Keratinocyte (primary cell): ENCODE measurements around the gene RRAD. TPM values are rescaled to one million over a fixed set of nuclear protein-coding genes. Genes with fewer than 3 reads are reported as not detected.

Source experiments
- DNase-seq: peaks from one replicate; pipeline ENCODE4 v3.0.0-alpha.2; 2011; ENCODE audit warnings: low read depth, missing footprints, low spot score
- FAIRE-seq: peaks from 2 replicates; lab custom pipeline; 2011; peaks lifted over from hg19 to GRCh38; lab: Jason Lieb, UNC
- H2AFZ ChIP-seq: 2 replicates; pipeline ENCODE4 v1.6.0; 2012; ENCODE audit warnings: low read length, control low read depth, inconsistent platforms; ENCODE audit not compliant: control insufficient read depth
- H3K27ac ChIP-seq: 2 replicates; pipeline ENCODE4 v1.5.1; 2011; ENCODE audit warnings: low read length; ENCODE audit not compliant: control insufficient read depth, insufficient read depth
- H3K27me3 ChIP-seq: 3 replicates; pipeline ENCODE4 v1.6.0; 2011; ENCODE audit warnings: low read length; ENCODE audit not compliant: control insufficient read depth, insufficient read depth; ENCODE audit errors: extremely low read depth
- H3K36me3 ChIP-seq, 2 experiments: 2 replicates in 1 of 2; 3 replicates in 1 of 2; pipeline ENCODE4 v1.5.1; 2011; ENCODE audit warnings: low read length in 2 of 2, mild to moderate bottlenecking in 1 of 2; ENCODE audit not compliant: control insufficient read depth in 2 of 2, insufficient read depth in 2 of 2; ENCODE audit errors: extremely low read depth in 1 of 2
- H3K4me1 ChIP-seq: 3 replicates; pipeline ENCODE4 v1.5.1; 2011; ENCODE audit warnings: low read length; ENCODE audit not compliant: control insufficient read depth, insufficient read depth; ENCODE audit errors: extremely low read depth
- H3K4me2 ChIP-seq: 3 replicates; pipeline ENCODE4 v1.6.0; 2011; ENCODE audit warnings: low read depth, low read length; ENCODE audit not compliant: control insufficient read depth, insufficient read depth; ENCODE audit errors: extremely low read depth
- H3K4me3 ChIP-seq, 3 experiments: fragments of 200-600 bp in 1 of 3; sonication (generic) in 1 of 3; 2 replicates in 2 of 3; 3 replicates in 1 of 3; pipeline ENCODE4 v1.5.1; 2011 to 2016; ENCODE audit warnings: low read length in 3 of 3, mild to moderate bottlenecking in 3 of 3, control low read depth in 2 of 3, inconsistent platforms in 1 of 3, low read depth in 1 of 3, mixed read lengths in 1 of 3, mixed run types in 1 of 3, moderate library complexity in 1 of 3; ENCODE audit not compliant: control insufficient read depth in 2 of 3, insufficient read depth in 2 of 3; ENCODE audit errors: extremely low read depth in 1 of 3
- H3K79me2 ChIP-seq: 2 replicates; pipeline ENCODE4 v1.6.0; 2012; ENCODE audit warnings: low read length; ENCODE audit not compliant: control insufficient read depth, insufficient read depth
- H3K9ac ChIP-seq: 3 replicates; pipeline ENCODE4 v1.6.0; 2011; ENCODE audit warnings: low read length; ENCODE audit not compliant: control insufficient read depth, insufficient read depth; ENCODE audit errors: extremely low read depth
- H3K9me1 ChIP-seq: 3 replicates; pipeline ENCODE4 v1.6.0; 2011; ENCODE audit warnings: low read length; ENCODE audit not compliant: control insufficient read depth, insufficient read depth; ENCODE audit errors: extremely low read depth
- H3K9me3 ChIP-seq: 2 replicates; pipeline ENCODE4 v1.5.1; 2012; ENCODE audit warnings: low read depth, low read length; ENCODE audit not compliant: control insufficient read depth
- H4K20me1 ChIP-seq: 3 replicates; pipeline ENCODE4 v1.6.0; 2011; ENCODE audit warnings: low read length; ENCODE audit not compliant: control insufficient read depth, insufficient read depth; ENCODE audit errors: extremely low read depth
- EZH2 ChIP-seq: IDR thresholded peaks from one replicate; pipeline ENCODE4 v1.6.1; 2012; ENCODE audit warnings: inconsistent platforms, mild to moderate bottlenecking, low read length, moderate library complexity
- dilution Hi-C: fragments of 300-500 bp; cut with MboI; formaldehyde crosslinking; loops from one replicate; pipeline ENCODE4 v1.7.0; 2020; ENCODE audit warnings: low sequenced_read_pairs; ENCODE audit not compliant: extremely low pct_ligation_motif_present
- polyA plus RNA-seq, 5 experiments: library from polyadenylated mRNA; depleted of rRNA in 3 of 5; stranded (reverse) in 3 of 5; stranded (forward) in 1 of 5; unstranded in 1 of 5; fragments of >200 nt; gene quantifications; 1 replicate in 1 of 5; 2 replicates in 3 of 5; 3 replicates in 1 of 5; pipeline versions ENCODE4 v1.2.1 to v1.2.3, GENCODE V29; 2011 to 2012; ENCODE audit warnings: missing spikeins in 2 of 5, low read depth in 1 of 5, low replicate concordance in 1 of 5
- TF ChIP-seq, protein P1 (sequence below), 3 experiments: IDR thresholded peaks in 1 of 3; conservative IDR thresholded peaks in 1 of 3; optimal IDR thresholded peaks in 1 of 3; 2 replicates in 2 of 3; 3 replicates in 1 of 3; pipeline versions ENCODE3 to v1.5.1; 2011; ENCODE audit warnings: low read length in 3 of 3, mild to moderate bottlenecking in 3 of 3, moderate library complexity in 2 of 3, control low read depth in 1 of 3, inconsistent platforms in 1 of 3; ENCODE audit not compliant: insufficient read depth in 2 of 3; ENCODE audit errors: extremely low read depth in 1 of 3

Gene RRAD
- polyA plus RNA-seq, 1 donor (not counting 4 experiments of a cell fraction or from before 2014, with no cell fraction given): 2.7 TPM

DNA sequence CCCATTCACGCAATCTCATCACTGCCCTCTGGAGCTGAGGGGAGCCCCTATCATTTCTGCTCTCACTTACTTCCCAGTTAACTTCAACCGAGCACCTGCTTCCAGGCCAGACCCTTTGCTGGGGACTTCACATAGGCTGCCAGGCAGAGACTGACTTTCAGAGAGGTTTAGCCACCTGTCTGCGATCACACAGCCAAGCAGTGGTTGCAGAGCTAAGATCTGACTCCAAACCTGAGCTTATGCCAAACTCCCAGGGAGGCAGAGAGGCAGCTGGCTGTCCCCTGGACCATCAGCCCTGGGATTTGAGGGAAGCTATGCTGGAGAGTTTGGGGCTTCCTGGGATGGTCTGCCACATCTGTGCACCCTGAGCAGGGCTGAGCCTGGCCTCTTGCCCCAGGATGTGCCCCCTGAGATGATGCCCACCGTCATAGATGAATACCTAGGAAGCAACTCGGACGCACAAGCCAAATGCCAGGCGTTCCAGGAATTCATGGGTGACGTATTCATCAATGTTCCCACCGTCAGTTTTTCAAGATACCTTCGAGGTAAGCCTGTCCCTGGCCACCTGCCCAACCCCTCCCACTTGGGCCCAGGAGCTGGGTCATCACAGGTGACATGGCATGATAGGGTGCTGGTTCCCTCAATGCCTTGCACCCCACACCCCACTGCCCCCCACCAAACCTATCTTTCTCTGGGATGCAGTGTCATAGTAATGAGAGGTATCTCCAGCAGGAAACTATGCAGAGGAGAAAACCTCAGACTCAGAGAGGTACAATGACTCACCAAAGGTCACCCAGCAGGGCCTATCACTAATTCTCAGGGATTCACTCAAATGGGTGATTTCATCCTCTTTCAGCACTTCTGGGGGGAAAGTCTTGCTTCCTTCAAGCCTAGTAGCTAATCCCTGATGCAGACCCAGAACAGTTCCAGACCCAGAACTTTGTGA lies 45.7 kb upstream of the RRAD start:
- no peak overlapping the region for H3K4me3 ChIP-seq
- H3K27me3 ChIP-seq: no peaks in the 10 kb centered on the region
- no peak overlapping the region for H3K9ac ChIP-seq
- no peak for DNase-seq
- peaks cover 2% of the 10 kb centered on the region for H3K9me1 ChIP-seq
- H4K20me1 ChIP-seq: no peaks in the 10 kb centered on the region
- no peaks in the 10 kb centered on the region for H3K36me3 ChIP-seq
- H3K27ac ChIP-seq: no peak overlapping the region
- H3K4me1 ChIP-seq: peaks cover 13% of the 10 kb centered on the region
- H3K4me2 ChIP-seq: peak overlapping the region; percentile 48
- no peak for TF ChIP-seq EZH2
- peak; percentile 63 for FAIRE-seq
- dilution Hi-C loops: no loop called here
- H2AFZ ChIP-seq: no peak overlapping the region
- no peaks in the 10 kb centered on the region for H3K9me3 ChIP-seq
- H3K79me2 ChIP-seq: no peaks in the 10 kb centered on the region

DNA sequence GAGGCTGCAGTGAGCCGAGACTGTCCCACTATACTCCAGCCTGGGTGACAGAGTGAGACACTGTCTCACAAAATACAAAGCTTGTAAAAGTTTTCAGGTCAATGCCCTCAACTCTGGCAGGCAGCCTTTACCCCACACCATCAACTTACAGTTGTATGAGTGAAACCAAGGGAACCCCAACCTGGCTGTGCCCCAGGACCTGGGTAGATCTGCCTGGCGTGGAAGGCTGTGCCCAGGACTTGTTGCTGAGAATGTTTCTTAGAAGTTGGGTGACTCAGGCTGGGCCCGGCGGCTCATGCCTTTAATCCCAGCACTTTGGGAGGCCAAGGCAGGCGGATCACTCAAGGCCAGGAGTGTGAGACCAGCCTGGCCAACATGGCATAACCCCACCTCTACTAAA lies 43.5 kb upstream of the RRAD start:
- no peak for TF ChIP-seq EZH2
- TF ChIP-seq, protein P1, sequence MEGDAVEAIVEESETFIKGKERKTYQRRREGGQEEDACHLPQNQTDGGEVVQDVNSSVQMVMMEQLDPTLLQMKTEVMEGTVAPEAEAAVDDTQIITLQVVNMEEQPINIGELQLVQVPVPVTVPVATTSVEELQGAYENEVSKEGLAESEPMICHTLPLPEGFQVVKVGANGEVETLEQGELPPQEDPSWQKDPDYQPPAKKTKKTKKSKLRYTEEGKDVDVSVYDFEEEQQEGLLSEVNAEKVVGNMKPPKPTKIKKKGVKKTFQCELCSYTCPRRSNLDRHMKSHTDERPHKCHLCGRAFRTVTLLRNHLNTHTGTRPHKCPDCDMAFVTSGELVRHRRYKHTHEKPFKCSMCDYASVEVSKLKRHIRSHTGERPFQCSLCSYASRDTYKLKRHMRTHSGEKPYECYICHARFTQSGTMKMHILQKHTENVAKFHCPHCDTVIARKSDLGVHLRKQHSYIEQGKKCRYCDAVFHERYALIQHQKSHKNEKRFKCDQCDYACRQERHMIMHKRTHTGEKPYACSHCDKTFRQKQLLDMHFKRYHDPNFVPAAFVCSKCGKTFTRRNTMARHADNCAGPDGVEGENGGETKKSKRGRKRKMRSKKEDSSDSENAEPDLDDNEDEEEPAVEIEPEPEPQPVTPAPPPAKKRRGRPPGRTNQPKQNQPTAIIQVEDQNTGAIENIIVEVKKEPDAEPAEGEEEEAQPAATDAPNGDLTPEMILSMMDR (optimal IDR thresholded peaks at IDR 0.05 in 1 of 3, IDR thresholded peaks at IDR 0.05 in 1 of 3, conservative IDR thresholded peaks at IDR 0.05 in 1 of 3; ENCODE audit: extremely low read depth in 1 of 3, insufficient read depth in 2 of 3, low read length in 3 of 3): no peak
- peaks cover 13% of the 10 kb centered on the region for H3K4me1 ChIP-seq
- no peak overlapping the region for H3K9ac ChIP-seq
- H4K20me1 ChIP-seq: no peaks in the 10 kb centered on the region
- DNase-seq: no peak
- FAIRE-seq: no peak
- no peaks in the 10 kb centered on the region for H3K27me3 ChIP-seq
- no peaks in the 10 kb centered on the region for H3K9me3 ChIP-seq
- H2AFZ ChIP-seq: no peak overlapping the region
- no peak overlapping the region for H3K4me2 ChIP-seq
- H3K79me2 ChIP-seq: no peaks in the 10 kb centered on the region
- H3K27ac ChIP-seq: no peak overlapping the region
- H3K36me3 ChIP-seq: peaks cover 0 to 1% of the 10 kb centered on the region in 2 experiments
- no peak overlapping the region for H3K4me3 ChIP-seq
- H3K9me1 ChIP-seq: peaks cover 2% of the 10 kb centered on the region
- dilution Hi-C loops: no loop called here
